T follicular helper cell (primary cell): ENCODE data around the gene ITPKB.
"Not testable (repeated sequence)": the region's sequence is repeated elsewhere in the genome, so short reads cannot be mapped to it uniquely, and the experiment has no call there.

Source experiments
- DNase-seq: peaks from one replicate; pipeline ENCODE4 v3.0.0-alpha.2; 2020; ENCODE audit warnings: low read depth

ITPKB gene

DNA sequence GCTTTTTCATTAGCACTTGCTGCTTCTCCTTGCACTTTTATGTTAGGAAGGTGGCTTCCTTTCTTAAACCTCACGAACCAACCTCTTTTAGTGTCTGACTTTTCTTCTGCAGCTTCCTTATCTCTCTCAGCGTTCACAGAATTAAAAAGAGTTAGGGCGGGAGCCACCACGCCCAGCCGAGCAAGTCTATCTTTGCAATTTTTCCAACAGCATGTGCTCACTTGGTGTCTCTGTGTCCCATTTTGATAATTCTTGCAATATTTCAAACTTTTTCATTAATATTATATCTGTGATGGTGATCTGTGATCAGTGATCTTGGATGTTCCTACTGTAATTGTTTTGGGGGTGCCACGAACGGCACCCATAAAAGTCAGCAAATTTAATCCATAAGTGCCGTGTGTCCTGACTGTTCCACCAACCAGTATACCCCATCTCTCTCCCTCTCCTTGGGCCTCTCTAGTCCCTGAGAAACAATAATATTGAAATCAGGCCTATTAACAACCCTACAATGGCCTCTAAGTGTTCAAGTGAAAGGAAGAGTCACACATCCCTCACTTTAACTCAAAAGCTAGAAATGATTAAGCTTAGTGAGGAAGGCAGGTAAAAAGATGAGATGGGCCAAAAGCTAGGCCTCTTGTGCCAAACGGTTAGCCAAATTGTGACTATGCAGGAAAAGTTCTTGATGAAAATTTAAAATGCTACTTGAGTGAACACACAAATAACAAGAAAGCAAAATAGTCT, 15.9 kb upstream of the ITPKB start:
- no peak for DNase-seq

- no peak for DNase-seq
Observed at GRCh38 chr1:226754097-226754496, 15.0 kb upstream of the ITPKB start.

- no peak for DNase-seq
Observed at GRCh38 chr1:226751703-226752102, 12.6 kb upstream of the ITPKB start.

DNA sequence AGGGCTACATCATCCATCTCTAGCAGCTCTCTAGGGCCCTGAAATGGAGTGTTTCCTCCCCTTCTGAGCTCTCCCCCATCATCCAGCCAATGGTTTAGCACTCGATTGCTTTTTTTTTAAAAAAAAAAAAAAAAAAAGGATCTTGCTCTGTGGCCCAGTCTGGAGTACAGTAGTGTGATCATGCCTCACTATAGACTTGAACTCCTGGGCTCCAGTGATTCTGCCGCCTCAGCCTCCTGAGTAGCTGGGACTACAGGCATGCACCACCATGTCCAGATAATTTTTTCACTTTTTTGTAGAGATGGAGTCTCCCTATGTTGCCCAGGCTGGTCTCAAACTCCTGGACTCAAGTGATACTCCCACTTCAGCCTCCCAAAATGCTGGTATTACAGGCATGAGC, 12.1 kb upstream of the ITPKB start:
- no peak for DNase-seq

- no peak for DNase-seq
Observed at GRCh38 chr1:226749467-226749866, 10.4 kb upstream of the ITPKB start.

- no peak for DNase-seq
Observed at GRCh38 chr1:226748306-226748705, 9.2 kb upstream of the ITPKB start.

GRCh38 chr1:226747519-226748263, 8.6 kb upstream of the ITPKB start:
- not testable (repeated sequence) for DNase-seq

DNA sequence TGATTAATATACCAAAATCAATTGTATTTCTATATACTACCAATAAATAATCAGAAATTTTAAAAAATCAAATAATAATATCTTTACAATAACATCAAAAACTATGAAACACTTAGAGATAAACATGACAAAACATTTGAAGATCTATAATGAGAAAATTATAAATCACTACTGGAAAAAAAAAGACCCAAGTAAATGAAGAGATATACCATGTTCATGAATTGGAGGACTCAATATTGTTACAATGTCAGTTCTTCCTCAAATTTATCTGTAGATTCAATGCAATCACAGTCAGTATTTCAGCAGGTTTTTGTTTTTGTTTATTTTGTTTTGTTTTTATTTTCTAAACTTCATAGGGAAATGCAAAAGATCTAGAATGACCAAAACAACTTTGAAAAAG, 4.2 kb upstream of the ITPKB start:
- no peak for DNase-seq

- no peak for DNase-seq
Observed at GRCh38 chr1:226741009-226741408, 1.9 kb upstream of the ITPKB start.

- no peak for DNase-seq
Observed at GRCh38 chr1:226739696-226740065, 599 bp upstream of the ITPKB start.

DNA sequence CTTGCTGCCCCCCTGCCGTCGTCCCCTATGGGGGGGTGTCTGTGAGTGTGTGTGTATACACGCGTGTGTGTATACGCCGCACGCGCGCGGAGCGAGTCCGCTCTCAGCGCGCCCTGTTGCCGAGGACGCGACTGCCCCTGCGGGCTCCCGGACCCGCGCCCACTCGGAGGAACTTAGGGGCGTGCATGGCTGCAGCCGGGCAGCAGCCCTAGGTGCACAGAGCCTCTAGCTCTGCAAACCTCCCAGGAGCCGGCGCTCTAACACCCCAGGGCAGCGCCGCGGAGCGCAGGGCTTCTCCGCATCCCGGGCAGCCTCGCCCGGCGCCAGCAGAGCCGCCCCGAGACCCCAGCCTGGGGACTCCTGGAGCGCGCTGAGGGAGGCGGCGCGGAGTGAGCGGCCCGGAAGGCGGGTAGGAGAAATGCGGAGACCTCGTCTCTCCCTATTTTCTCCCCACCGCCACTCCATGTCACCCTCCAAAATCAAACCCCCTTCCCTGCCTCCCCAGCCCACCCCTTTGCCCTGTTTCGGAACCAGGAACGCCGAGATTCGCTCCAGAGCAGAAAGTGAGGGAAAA, 574 bp downstream of the ITPKB start:
- DNase-seq = no peak

- no peak for DNase-seq
Observed at GRCh38 chr1:226737819-226738420, 1.2 kb downstream of the ITPKB start.

GRCh38 chr1:226736908-226737818, 1.9 kb downstream of the ITPKB start:
- no peak for DNase-seq

GRCh38 chr1:226736001-226736907, 2.8 kb downstream of the ITPKB start:
- no peak for DNase-seq

DNA sequence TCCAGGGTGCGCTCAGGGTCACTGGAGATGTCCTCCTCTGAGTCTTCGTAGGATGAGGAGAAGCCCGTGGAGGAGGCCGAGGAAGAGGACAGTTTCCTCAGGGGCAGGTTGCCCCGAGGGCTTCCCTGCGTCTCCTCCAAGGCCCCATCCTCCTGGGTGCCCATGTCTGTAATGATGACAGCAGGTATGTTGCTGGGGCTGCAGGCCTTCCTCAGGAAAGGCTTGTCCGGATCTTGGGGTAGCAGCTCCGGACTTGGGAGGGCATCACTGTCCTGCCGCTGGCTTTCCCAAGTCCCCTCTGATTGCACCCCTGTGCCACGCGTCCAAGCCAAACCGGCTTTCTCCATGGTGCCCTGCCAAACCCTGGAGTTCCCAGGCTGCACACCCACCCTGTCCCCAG, 3.5 kb downstream of the ITPKB start:
- no peak for DNase-seq

- no peak for DNase-seq
Observed at GRCh38 chr1:226734611-226735153, 4.4 kb downstream of the ITPKB start.

- DNase-seq = no peak
Observed at GRCh38 chr1:226733876-226734275, 5.2 kb downstream of the ITPKB start.

DNA sequence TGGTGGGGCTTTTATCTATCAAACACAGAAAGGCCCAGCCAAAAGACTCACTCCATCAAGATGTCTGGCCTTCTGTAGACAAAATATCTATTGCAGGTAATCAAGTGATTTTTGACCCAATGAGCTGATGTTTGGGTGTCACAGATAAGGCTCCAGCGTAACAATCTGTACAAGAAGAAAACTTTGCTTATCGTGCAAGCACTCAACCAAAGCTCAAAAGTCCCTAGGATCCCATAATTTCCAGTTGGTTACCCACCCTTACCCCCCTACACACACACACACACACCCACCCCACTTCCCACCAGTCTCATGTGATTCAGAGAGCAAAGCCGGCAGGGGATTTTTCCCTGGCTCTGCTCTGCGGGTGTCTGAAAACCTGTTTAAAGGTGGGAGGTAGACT, 5.8 kb downstream of the ITPKB start:
- DNase-seq = no peak

DNA sequence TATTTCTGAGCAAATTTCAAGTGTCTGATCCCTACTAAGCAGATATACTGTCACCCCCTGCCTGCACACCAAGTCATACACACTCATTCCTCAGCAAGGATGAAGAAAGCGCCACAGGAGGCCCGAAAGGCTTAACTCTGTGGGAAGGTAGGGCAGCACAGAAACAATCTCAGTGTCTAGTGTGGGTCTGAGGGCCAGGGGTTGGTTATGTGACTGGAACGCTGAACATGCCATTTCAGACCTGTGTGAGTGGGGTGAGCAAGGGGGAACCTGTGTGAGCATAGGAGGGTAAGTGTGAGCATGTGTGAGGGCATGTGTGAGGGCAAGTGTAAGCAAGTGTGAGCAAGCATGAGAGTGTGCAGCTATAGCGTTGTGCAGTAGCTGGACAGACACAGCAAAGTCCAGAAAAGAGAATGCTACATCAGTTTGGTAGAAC, 6.2 kb downstream of the ITPKB start:
- no peak for DNase-seq

DNA sequence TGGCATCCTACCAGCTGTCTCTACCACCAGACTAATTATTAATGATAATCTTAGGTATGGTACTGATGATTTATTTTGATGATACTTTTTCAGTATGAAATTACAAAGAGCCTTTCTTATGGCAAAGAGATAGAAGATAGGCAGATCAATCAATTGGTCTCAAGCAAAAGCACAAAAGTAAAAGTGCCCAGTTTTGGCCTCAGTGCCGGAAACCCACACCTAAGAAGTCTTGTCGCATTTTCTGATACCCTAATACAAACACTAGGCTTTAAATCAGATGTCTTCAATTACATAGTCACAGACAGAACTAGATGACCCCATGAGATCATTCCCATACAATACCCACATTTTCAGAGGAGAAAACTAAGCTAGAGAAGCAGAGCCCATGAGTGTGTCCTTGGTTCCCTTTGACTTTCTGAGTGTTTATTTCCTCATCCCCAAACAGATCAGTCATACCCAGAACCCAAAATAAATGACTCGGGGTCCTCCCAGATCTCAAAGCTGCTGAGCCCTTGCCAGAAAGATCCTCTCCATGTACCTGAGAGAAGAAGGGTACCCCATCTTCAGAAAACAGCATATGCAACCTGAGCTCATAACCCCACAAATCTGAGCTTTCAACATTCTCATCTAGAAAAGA, 7.7 kb downstream of the ITPKB start:
- DNase-seq = no peak
